KMS-11 (cell line): ENCODE measurements around the gene RNF138.

Experiments used
- H2AFZ ChIP-seq: fragments of 200-600 bp; sonication (generic); 2 replicates; pipeline ENCODE4 v1.6.1; 2016; ENCODE audit warnings: antibody characterized with exemption, mixed run types, low read depth
- H3K27ac ChIP-seq: fragments of 200-600 bp; sonication (generic); 2 replicates; pipeline ENCODE4 v1.6.1; 2016; ENCODE audit warnings: mild to moderate bottlenecking, mixed run types
- H3K27me3 ChIP-seq: fragments of 200-600 bp; sonication (generic); 2 replicates; pipeline ENCODE4 v1.6.1; 2017; ENCODE audit warnings: mild to moderate bottlenecking, low read depth, mixed run types, moderate library complexity; ENCODE audit not compliant: insufficient read depth
- H3K36me3 ChIP-seq: fragments of 200-600 bp; sonication (generic); 2 replicates; pipeline ENCODE4 v1.6.1; 2017; ENCODE audit warnings: mild to moderate bottlenecking, mixed run types; ENCODE audit not compliant: insufficient read depth
- H3K4me1 ChIP-seq: fragments of 200-600 bp; sonication (generic); 2 replicates; pipeline ENCODE4 v1.6.1; 2016; ENCODE audit warnings: mild to moderate bottlenecking, low read depth, mixed run types; ENCODE audit not compliant: poor library complexity, severe bottlenecking
- H3K4me2 ChIP-seq: fragments of 200-600 bp; sonication (generic); 2 replicates; pipeline ENCODE4 v1.7.0; 2016; ENCODE audit warnings: mild to moderate bottlenecking, mixed run types
- H3K4me3 ChIP-seq: fragments of 200-600 bp; sonication (generic); IDR thresholded peaks from 2 replicates; pipeline ENCODE4 v1.6.1; 2017; ENCODE audit warnings: low read depth, low read length, mixed read lengths; ENCODE audit not compliant: insufficient read depth
- H3K79me2 ChIP-seq: fragments of 200-600 bp; sonication (generic); 2 replicates; pipeline ENCODE4 v1.6.1; 2016; ENCODE audit warnings: low read depth, mixed run types; ENCODE audit not compliant: insufficient read depth
- H3K9ac ChIP-seq: fragments of 200-600 bp; sonication (generic); 2 replicates; pipeline ENCODE4 v1.6.1; 2016; ENCODE audit warnings: mild to moderate bottlenecking, mixed run types
- H4K20me1 ChIP-seq: fragments of 200-600 bp; sonication (generic); 2 replicates; pipeline ENCODE4 v1.6.1; 2016; ENCODE audit warnings: mild to moderate bottlenecking, mixed run types; ENCODE audit not compliant: insufficient read depth
- TF ChIP-seq, protein P1 (sequence below): fragments of 200-600 bp; sonication (generic); conservative IDR thresholded peaks from 2 replicates; pipeline ENCODE4 v1.6.1; 2017; ENCODE audit warnings: low read depth, mild to moderate bottlenecking, antibody characterized with exemption, low read length, moderate library complexity, mixed read lengths

RNF138 gene

DNA sequence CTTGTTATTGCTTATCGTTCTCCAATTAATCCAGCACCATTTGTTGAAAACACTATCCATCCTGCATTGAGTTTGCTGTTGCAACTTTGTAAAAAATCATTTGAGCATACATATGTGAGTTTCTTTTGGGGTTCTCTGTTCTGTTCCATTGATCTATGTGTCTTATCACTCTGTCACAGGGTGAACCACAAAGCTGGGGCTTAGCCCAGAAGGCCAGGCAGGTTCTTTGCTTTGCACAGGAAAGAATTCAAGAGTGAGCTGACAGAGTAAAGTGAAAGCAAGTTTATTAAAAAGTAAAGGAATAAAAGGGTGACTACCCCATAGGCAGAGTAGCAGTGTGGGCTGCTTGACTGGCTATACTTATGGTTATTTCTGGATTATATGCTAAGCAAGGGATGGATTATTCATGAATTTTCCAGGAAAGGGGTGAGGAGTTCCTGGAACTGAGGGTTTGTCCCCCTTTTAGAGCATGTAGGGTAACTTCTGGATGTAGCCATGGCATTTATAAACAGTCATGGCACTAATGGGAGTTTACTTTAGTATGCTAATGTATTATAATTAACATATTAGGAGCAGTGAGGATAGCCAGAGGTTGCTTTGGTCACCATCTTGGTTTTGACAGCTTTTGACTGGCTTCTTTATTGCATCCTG is 46.8 kb downstream of the RNF138 start:
- H3K36me3 ChIP-seq, result no peaks in the 10 kb centered on the region
- H3K4me3 ChIP-seq, result no peak overlapping the region
- no peak overlapping the region for H3K4me2 ChIP-seq
- H3K79me2 ChIP-seq, result no peaks in the 10 kb centered on the region
- no peak overlapping the region for H3K27ac ChIP-seq
- no peaks in the 10 kb centered on the region for H3K4me1 ChIP-seq
- TF ChIP-seq, protein P1, sequence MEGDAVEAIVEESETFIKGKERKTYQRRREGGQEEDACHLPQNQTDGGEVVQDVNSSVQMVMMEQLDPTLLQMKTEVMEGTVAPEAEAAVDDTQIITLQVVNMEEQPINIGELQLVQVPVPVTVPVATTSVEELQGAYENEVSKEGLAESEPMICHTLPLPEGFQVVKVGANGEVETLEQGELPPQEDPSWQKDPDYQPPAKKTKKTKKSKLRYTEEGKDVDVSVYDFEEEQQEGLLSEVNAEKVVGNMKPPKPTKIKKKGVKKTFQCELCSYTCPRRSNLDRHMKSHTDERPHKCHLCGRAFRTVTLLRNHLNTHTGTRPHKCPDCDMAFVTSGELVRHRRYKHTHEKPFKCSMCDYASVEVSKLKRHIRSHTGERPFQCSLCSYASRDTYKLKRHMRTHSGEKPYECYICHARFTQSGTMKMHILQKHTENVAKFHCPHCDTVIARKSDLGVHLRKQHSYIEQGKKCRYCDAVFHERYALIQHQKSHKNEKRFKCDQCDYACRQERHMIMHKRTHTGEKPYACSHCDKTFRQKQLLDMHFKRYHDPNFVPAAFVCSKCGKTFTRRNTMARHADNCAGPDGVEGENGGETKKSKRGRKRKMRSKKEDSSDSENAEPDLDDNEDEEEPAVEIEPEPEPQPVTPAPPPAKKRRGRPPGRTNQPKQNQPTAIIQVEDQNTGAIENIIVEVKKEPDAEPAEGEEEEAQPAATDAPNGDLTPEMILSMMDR, result no peak
- no peaks in the 10 kb centered on the region for H4K20me1 ChIP-seq
- H3K27me3 ChIP-seq, result no peaks in the 10 kb centered on the region
- no peak overlapping the region for H2AFZ ChIP-seq
- no peak overlapping the region for H3K9ac ChIP-seq

DNA sequence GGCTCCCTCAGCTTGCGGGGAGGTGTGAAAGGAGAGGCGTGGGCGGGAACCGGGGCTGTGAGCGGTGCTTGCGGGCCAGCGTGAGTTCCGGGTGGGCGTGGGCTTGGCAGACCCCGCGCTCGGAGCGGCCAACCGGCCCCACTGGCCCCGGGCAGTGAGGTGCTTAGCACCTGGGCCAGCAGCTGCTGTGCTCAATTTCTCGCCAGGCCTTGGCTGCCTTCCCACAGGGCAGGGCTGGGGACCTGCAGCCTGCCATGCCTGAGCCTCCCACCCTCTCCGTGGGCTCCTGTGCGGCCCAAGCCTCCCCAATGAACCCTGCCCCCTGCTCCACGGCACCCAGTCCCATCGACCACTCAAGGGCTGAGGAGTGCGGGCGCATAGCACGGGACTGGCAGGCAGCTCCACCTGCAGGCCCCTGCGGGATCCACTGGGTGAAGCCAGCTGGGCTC is 48.2 kb downstream of the RNF138 start:
- no peaks in the 10 kb centered on the region for H3K79me2 ChIP-seq
- H3K27me3 ChIP-seq, result no peaks in the 10 kb centered on the region
- H3K27ac ChIP-seq, result no peak overlapping the region
- no peaks in the 10 kb centered on the region for H3K4me1 ChIP-seq
- no peak overlapping the region for H3K4me3 ChIP-seq
- TF ChIP-seq, protein P1, result no peak
- no peaks in the 10 kb centered on the region for H4K20me1 ChIP-seq
- no peak overlapping the region for H3K4me2 ChIP-seq
- no peak overlapping the region for H3K9ac ChIP-seq
- H3K36me3 ChIP-seq, result no peaks in the 10 kb centered on the region
- no peak overlapping the region for H2AFZ ChIP-seq

DNA sequence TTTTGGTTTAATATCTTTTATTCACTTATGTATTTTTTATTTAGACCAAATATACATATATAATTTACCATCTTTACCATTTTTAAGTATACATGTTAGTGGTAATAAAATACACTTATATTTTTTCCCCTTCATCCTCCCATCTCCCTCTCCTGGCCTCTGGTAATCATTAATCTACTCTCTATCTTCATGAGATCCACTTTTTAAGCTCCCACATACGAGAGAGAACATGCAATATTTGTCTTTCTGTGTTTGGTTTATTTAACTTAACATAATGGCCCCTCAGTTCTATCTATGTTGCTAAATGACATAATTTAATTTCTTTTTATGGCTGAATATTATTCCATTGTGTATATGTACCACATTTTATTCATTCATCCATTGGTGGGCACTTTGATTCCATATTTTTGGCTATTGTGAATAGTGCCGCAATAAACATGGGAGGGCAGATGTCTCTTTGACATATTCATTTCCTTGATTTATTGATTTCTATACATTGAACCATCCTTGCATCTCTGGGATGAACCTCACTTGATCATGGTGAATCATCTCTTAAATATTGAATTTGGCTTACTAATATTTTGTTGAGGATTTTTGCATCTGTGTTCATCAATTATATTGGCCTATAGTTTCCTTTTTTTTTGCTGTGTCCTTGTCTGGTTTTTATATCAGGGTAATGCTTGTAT is 56.7 kb downstream of the RNF138 start:
- Histone ChIP-seq H3K27ac (no peak overlapping the region), H3K9ac (no peak overlapping the region), H3K4me2 (no peak overlapping the region), H4K20me1 (no peaks in the 10 kb centered on the region), H3K27me3 (no peaks in the 10 kb centered on the region), H3K4me3 (no peak overlapping the region), H3K79me2 (no peaks in the 10 kb centered on the region), H2AFZ (no peak overlapping the region), H3K4me1 (peaks cover 7% of the 10 kb centered on the region), H3K36me3 (no peaks in the 10 kb centered on the region)
- TF ChIP-seq, protein P1, result no peak

DNA sequence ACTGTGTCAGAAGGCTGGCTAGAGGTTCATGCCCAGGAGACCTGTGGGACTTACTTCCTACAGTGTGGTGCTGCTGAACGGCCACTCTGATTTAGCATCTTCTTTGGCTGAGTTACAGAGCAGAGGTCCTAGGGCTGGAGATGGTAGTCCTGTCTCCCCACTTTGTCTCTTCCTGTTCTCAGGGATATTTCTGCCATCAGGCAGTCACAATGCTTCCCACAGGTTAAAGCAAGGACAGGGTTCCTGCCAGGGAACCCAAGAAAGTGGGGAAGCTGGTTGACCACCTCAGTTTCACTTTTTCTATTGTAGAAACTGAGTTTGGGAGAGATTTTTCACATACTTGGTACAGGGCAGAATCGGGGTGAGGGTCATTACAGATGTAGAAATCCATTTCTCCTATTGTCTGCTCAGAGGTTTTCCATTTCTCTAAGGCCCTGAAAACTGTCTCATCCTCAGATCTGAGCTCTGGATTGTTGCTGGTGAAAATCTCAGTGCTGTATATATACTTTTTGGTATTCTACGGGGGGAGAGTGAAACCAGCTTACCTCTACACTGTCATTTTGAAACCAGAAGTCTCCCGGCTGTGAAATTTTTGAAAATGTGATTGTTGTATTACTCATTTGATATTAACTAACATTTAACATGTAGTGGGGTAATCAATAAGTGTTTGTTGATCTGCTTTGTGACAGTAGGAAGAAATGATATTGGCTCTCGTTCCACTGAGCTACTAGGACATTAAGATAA is 61.2 kb downstream of the RNF138 start:
- H3K9ac ChIP-seq, result no peak overlapping the region
- no peak overlapping the region for H2AFZ ChIP-seq
- H3K36me3 ChIP-seq, result no peaks in the 10 kb centered on the region
- H3K27me3 ChIP-seq, result no peaks in the 10 kb centered on the region
- TF ChIP-seq, protein P1, result no peak
- H4K20me1 ChIP-seq, result no peaks in the 10 kb centered on the region
- H3K79me2 ChIP-seq, result no peaks in the 10 kb centered on the region
- H3K4me3 ChIP-seq, result no peak overlapping the region
- peaks cover 11% of the 10 kb centered on the region for H3K4me1 ChIP-seq
- no peak overlapping the region for H3K27ac ChIP-seq
- no peak overlapping the region for H3K4me2 ChIP-seq
